IgD-negative memory B cell (primary cell): ENCODE measurements around the gene AJAP1. TPM values are rescaled to one million over a fixed set of nuclear protein-coding genes. Genes with fewer than 3 reads are reported as not detected.
A peak's percentile ranks its signal among the peaks of the same experiment; 100 is the strongest.
"Not testable (repeated sequence)": the region's sequence is repeated elsewhere in the genome, so short reads cannot be mapped to it uniquely, and the experiment has no call there.

ENCODE experiments used
- H3K27ac Mint-ChIP-seq, 3 donors: one replicate each; pipeline ENCODE4 v1.8.0; 2020 to 2022; ENCODE audit warnings: mild to moderate bottlenecking in 3 of 3, mixed read lengths in 3 of 3, moderate library complexity in 1 of 3
- H3K27me3 Mint-ChIP-seq: one replicate; pipeline ENCODE4 v1.8.0; 2021; ENCODE audit warnings: mixed read lengths
- H3K36me3 Mint-ChIP-seq: one replicate; pipeline ENCODE4 v1.8.0; 2020; ENCODE audit warnings: mild to moderate bottlenecking, mixed read lengths
- H3K4me1 Mint-ChIP-seq, 3 donors: one replicate each; pipeline ENCODE4 v1.8.0; 2020 to 2022; ENCODE audit warnings: mixed read lengths in 3 of 3, mild to moderate bottlenecking in 1 of 3
- H3K4me3 Mint-ChIP-seq, 4 donors: one replicate each; pipeline ENCODE4 v1.8.0; 2020 to 2022; ENCODE audit warnings: mild to moderate bottlenecking in 4 of 4, mixed read lengths in 4 of 4, moderate library complexity in 3 of 4
- H3K9me3 Mint-ChIP-seq, 3 donors: one replicate each; pipeline ENCODE4 v1.8.0; 2020 to 2021; ENCODE audit warnings: mixed read lengths in 3 of 3, mild to moderate bottlenecking in 1 of 3
- polyA plus RNA-seq: library from polyadenylated mRNA; unstranded; fragments of 300-500 nt; fragmentation: Illumina TruSeq; gene quantifications from one replicate; pipeline ENCODE4 v1.2.3, GENCODE V29; 2021

The AJAP1 gene
- polyA plus RNA-seq, 1 donor from 2014 or later: not detected

DNA sequence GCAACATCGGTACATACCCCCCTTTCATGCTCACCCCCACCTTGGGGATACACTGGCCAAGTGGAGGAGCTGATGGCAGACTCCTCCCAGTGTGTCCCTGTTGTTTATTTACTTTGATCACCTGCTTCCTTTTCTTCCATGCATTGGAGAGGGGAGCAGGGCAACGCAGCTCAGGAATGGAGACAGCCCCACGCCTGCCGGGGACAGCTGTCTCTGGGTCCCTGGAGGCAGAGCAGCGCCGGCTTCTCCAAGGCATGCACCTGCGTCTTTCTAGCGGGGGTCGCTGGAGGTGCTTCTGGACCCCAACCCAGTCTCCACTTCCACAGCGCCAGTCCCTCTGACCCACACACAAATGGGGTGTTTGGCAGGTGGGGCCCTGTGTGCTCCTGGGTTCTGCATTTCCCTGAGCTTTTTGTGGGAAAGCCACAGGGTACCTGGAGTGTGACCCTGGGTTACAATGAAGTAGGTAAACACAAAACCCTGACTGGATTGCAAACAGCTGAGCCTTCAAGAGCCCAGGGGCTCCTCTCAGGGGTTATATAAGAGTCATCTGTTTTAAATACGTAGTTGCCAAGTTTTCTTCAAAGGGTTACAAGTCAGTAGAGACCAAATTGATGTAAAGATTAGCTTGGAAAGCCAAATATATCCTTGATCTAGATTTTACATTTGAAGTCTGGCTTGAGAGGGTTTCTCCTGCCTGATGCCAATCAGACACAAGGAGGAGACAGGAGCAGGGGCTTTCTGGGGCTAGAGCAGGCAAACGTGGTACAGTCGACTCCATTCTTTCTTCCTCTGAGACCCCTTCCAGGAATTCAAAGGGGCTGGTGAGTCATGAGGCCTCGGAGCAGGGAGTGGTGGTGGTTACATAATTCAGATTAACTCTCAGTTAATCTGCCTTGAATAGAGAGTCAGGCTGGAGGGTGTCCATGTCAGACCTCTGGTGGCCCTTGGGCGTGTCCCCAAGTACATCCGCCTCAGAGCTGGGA is 4.5 kb downstream of the AJAP1 start:
- Mint-ChIP-seq H3K27ac (no peak overlapping the region), H3K4me3 (no peak overlapping the region), H3K4me1 (peaks cover 2 to 7% (median 4%) of the 10 kb centered on the region in 3 donors), H3K27me3 (peaks cover 30% of the 10 kb centered on the region), H3K9me3 (no peaks in the 10 kb centered on the region), H3K36me3 (peaks cover 4% of the 10 kb centered on the region)

DNA sequence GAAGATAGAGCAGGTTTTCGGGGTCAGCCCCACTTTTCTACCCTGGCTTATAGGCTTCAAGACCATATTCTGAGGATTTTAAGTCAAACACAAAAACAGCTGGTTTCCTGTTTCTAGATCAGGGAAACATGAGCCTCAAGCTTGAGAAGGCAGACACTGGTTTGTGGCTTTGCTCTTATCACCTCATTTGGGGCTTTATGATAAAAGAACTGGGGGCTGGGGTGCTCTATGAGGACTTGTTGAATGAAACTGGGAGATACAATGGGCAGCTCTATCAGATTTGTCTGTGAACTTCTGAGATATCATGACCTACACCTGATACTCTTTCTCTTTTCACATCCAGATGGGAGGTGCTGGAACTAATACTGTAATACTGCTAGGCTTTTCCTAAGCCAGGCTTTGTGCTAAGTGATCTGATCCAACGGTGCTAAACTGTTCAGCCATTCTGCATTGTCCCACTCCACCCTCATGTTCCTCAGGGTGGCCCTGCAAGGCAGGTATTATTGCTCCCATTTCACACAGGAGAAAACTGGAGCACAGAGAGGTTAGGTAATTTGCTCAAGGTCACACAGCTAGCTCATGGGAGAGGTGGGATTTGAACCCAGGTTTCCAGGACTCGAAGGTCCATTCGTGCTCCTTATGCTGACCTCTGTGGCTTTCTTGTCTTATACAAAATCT is 6.6 kb downstream of the AJAP1 start:
- H3K27ac Mint-ChIP-seq: no peak overlapping the region
- H3K4me1 Mint-ChIP-seq: peaks cover 2 to 7% (median 4%) of the 10 kb centered on the region in 3 donors
- H3K9me3 Mint-ChIP-seq: no peaks in the 10 kb centered on the region
- H3K27me3 Mint-ChIP-seq: peaks cover 31% of the 10 kb centered on the region
- no peak overlapping the region for H3K4me3 Mint-ChIP-seq
- H3K36me3 Mint-ChIP-seq: peaks cover 5% of the 10 kb centered on the region

DNA sequence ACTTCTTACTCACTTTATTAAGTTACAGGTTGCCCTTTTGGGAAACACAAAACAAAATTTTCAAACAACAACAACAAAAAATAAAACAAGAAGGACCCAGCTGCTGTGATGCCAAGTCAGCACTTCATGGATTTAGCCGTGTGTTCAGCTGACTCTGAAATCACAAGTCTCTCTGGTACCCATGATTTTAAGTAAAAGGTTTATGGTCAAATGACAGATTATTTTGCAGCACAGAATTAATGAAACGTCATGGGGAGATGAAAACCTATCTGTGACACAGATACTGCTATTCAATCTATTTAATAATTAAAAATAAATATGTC is 7.1 kb downstream of the AJAP1 start:
- H3K27ac Mint-ChIP-seq: no peak overlapping the region
- peaks cover 5% of the 10 kb centered on the region for H3K36me3 Mint-ChIP-seq
- no peak overlapping the region for H3K4me3 Mint-ChIP-seq
- H3K27me3 Mint-ChIP-seq: peaks cover 26% of the 10 kb centered on the region
- peaks cover 0 to 5% (median 1%) of the 10 kb centered on the region in 3 donors for H3K4me1 Mint-ChIP-seq
- no peaks in the 10 kb centered on the region for H3K9me3 Mint-ChIP-seq

DNA sequence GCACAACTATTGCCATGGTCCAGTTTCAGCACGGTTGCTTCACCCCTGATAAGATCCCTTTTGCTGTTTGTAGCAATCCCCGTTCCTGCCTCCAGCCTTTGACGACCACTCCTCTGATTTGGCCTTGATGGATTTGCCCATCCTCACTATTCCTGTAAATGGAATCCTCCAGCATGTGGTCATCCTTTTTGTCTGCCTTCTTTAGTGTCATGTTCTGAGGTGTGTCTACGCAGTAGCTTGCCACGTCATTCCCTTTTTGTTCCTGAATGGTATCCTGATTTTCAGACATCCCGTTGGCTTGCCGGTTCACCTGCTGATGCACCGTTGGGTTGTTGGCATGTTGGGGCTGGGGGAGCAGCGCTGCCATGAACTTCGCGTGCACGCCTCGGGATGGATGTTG is 7.8 kb downstream of the AJAP1 start:
- Mint-ChIP-seq H3K36me3 (peaks cover 5% of the 10 kb centered on the region), H3K27me3 (peaks cover 20% of the 10 kb centered on the region), H3K4me3 (no peak overlapping the region), H3K9me3 (no peaks in the 10 kb centered on the region), H3K4me1 (no peaks in the 10 kb centered on the region), H3K27ac (peak overlapping the region in 1 of 3 donors; percentile 52)

DNA sequence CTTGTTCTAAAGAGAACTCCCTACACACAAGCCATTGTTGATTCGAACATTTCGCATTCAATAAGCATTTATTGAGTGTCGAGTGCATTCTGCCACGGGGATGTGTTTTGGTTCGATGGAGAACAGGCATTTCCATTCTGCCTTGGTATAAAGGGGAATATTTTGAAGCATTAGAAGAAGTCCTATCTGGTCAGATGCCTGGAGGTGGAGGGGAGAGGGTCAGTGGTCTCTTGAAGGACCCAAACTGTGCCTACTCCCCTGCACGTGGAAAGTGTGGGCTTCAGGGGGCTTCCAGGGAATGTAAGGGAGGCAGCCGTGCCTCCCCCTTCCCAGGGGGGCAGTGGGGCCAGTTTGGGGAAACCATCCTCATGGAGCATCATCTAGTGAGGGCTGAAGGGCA is 8.3 kb downstream of the AJAP1 start:
- H3K4me3 Mint-ChIP-seq: no peak overlapping the region
- H3K36me3 Mint-ChIP-seq: peaks cover 5% of the 10 kb centered on the region
- no peaks in the 10 kb centered on the region for H3K4me1 Mint-ChIP-seq
- H3K27ac Mint-ChIP-seq: no peak overlapping the region
- peaks cover 18% of the 10 kb centered on the region for H3K27me3 Mint-ChIP-seq
- no peaks in the 10 kb centered on the region for H3K9me3 Mint-ChIP-seq

DNA sequence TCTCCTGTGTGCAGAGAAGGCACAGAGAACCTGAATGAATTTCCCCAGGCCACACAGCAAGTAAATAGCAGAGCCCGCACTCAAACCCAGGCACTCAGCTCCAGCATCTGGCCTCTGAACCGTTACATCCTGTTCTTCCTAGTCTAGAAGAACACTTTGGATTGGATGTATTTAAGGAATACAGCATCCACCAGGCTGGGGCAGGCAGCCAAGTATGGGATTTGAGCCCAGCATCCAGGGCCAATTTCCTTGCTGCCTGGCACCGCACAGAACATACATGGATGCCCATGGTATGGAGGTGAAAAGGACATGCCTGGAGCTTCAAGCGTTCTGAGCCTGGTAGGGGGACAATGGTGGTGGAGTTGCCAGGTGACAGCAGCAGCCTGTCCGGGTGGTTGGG is 9.7 kb downstream of the AJAP1 start:
- Mint-ChIP-seq H3K27me3 (peaks cover 17% of the 10 kb centered on the region), H3K4me3 (no peak overlapping the region), H3K4me1 (no peaks in the 10 kb centered on the region), H3K9me3 (no peaks in the 10 kb centered on the region), H3K36me3 (peaks cover 5% of the 10 kb centered on the region), H3K27ac (no peak overlapping the region)

DNA sequence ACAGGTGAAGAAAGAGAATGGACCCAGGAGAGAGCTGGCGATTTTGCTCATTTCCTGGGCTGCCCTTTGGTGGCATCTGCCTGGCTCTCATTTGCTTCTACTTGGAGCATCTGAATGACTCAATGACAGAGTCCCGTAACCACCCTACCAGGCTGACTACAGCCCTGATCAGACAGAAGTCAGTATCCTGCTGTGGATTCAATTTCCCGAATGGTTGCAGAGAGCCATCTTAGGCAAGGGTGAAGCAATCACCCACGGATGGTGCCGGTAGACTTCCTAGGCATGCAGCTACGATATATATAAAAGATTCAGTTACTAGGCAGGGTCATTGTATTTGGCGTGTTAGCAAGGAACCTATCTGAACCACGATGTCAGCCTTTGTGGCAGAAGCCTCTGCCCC is 10.2 kb downstream of the AJAP1 start:
- H3K9me3 Mint-ChIP-seq: no peaks in the 10 kb centered on the region

DNA sequence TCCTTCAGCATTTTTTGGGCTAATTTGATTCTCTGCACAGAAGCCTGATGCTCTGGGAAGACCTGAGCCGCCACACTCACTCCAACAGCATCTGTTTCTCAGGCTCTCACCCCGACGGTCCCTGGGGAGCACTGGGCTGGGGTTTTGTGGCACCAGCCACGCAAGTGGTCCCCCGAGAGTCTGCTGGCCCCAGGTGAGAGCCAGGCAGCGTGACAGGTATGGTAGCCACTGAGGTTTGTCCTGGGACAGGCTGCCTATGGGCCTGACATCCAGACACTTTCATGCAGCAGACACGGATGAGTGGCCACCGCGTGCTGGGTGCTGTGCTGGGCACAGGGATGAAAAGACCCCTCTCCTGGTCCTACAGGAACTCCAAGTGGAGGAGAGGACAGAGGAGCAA is 11.0 kb downstream of the AJAP1 start:
- no peaks in the 10 kb centered on the region for H3K9me3 Mint-ChIP-seq
- H3K27ac Mint-ChIP-seq: no peak overlapping the region
- peaks cover 12% of the 10 kb centered on the region for H3K27me3 Mint-ChIP-seq
- peak overlapping the region in 1 of 4 donors; percentile 52 for H3K4me3 Mint-ChIP-seq
- H3K36me3 Mint-ChIP-seq: peaks cover 2% of the 10 kb centered on the region
- H3K4me1 Mint-ChIP-seq: no peaks in the 10 kb centered on the region

More for the DNA sequence above, 10.2 kb downstream of the AJAP1 start:
- Mint-ChIP-seq H3K36me3 (peaks cover 2% of the 10 kb centered on the region), H3K27me3 (peaks cover 12% of the 10 kb centered on the region), H3K4me1 (no peaks in the 10 kb centered on the region), H3K27ac (no peak overlapping the region), H3K4me3 (no peak overlapping the region)

DNA sequence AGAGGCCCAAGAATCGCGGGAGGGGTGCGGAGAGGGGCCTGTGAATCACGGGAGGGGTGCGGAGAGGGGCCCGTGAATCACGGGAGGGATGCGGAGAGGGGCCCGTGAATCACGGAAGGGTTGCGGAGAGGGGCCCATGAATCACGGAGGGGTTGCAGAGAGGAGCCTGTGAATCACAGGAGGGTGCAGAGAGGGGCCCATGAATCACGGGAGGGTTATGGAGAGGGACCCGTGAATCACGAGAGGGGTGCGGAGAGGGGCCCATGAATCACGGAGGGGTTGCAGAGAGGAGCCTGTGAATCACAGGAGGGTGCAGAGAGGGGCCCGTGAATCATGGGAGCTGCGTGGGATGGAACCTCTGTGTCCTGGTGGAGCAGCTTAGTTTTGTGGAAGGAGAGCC is 12.3 kb downstream of the AJAP1 start:
- H3K4me3 Mint-ChIP-seq, H3K27me3 Mint-ChIP-seq, H3K4me1 Mint-ChIP-seq, H3K36me3 Mint-ChIP-seq, H3K27ac Mint-ChIP-seq, H3K9me3 Mint-ChIP-seq: not testable (repeated sequence)

DNA sequence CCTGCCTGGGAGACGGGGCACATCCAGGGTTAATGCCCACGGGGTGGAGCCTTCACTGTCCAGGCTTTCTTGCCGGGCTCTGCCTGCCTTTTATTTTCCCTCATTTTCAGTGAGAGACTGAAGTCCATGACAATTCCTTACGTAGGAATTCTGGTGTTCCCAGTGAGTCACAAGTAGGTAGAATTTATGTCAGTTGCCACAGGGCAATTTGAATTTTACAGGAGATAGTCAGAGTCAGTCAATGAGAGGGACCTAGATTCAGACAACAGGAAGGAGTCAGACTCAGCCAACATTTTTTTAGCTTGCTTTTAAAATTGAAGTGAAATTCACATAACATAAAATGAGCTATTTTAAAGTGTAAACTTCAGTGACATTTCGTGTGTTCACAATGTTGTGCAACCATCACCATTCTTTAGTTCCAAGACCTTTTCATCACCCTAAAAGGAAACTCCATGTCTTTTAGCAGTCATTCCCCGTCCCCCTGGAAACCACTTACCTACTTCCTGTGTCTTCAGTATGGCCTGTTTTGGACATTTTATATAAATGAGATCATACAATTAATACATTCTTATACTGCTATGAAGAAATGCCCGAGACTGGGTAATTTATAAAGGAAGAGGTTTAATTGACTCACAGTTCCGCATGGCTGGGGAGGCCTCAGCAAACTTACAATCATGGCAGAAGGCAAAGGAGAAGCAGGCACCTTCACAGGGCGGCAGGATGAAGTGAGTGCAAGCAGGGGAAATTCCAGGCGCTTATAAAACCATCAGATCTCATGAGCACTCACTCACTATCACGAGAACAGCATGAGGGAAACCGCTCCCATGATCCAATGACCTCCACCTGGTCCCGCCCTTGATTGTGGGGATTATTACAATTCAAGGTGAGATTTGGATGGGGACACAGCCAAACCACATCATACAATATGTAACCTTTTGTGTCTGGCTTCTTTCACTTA is 14.6 kb downstream of the AJAP1 start:
- H3K27me3 Mint-ChIP-seq: peaks cover 1% of the 10 kb centered on the region
- H3K4me3 Mint-ChIP-seq: no peak overlapping the region
- no peak overlapping the region for H3K27ac Mint-ChIP-seq
- H3K4me1 Mint-ChIP-seq: no peaks in the 10 kb centered on the region
- H3K36me3 Mint-ChIP-seq: peaks cover 4% of the 10 kb centered on the region
- H3K9me3 Mint-ChIP-seq: no peaks in the 10 kb centered on the region

DNA sequence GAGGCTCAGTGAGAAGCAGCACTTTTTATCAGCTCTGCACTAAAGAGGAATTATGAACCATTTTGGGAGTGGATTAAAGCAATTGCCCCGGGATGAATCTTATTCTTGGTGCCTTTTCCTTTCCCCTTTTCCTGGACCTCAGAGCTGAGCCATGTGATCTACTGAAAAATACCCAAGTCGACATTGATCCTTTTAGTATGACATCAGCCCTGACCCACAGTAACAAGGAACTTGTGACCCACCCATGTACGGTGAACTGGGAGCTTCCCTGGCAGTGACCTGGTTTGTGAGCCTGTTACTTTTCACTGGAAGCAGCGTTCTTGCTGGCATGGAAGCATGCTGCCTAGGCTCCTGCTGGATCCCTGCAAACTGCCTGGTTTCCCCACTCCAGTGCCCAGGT is 15.9 kb downstream of the AJAP1 start:
- Mint-ChIP-seq H3K27me3 (no peaks in the 10 kb centered on the region), H3K27ac (no peak overlapping the region), H3K9me3 (no peaks in the 10 kb centered on the region), H3K4me3 (no peak overlapping the region), H3K4me1 (no peaks in the 10 kb centered on the region), H3K36me3 (peaks cover 4% of the 10 kb centered on the region)

DNA sequence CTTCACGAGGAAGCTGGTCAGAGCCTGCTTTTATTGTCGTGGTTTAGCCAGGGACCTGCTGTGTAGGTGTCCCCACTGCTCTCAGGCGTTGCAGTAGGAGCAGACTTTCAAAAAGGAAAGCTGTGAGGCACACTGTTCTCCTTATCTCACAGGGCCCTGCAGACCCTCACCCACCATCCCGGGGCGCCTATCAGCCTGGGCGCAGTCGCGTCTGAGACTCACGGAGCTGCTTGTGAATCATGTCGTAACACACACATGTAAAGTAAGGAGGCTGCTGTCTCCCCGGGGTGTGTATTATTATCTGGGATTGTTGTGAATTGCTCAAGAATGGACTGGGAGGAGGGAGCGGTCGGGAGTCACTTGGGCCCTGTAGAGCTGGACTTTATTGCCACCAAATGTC is 17.4 kb downstream of the AJAP1 start:
- no peaks in the 10 kb centered on the region for H3K27me3 Mint-ChIP-seq
- H3K27ac Mint-ChIP-seq: no peak overlapping the region
- H3K4me1 Mint-ChIP-seq: no peaks in the 10 kb centered on the region
- no peaks in the 10 kb centered on the region for H3K9me3 Mint-ChIP-seq
- H3K36me3 Mint-ChIP-seq: peaks cover 2% of the 10 kb centered on the region
- H3K4me3 Mint-ChIP-seq: no peak overlapping the region

DNA sequence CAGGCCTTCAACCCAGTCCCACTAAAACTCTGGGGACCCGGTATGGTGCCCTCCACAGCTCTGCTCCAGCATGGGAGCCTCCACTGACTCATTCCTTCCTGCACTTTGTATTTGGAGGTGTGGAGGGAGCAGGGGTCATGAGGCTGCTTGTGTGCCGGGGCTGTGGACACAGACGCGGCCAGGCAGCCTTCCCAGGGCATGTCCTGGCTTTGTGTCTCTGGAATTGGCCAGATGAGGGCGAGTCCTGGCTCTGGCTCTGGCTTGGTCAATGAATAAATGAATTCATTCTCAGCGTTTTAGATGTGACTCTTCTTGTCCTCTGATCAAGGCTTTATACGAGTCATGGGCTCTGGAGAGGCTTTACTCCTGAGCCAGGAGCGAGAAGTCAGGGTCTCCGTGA is 19.1 kb downstream of the AJAP1 start:
- Mint-ChIP-seq H3K4me3 (no peak overlapping the region), H3K4me1 (no peaks in the 10 kb centered on the region), H3K27me3 (no peaks in the 10 kb centered on the region), H3K9me3 (peaks cover 3 to 10% (median 8%) of the 10 kb centered on the region in 3 donors), H3K27ac (no peak overlapping the region), H3K36me3 (peaks cover 2% of the 10 kb centered on the region)

DNA sequence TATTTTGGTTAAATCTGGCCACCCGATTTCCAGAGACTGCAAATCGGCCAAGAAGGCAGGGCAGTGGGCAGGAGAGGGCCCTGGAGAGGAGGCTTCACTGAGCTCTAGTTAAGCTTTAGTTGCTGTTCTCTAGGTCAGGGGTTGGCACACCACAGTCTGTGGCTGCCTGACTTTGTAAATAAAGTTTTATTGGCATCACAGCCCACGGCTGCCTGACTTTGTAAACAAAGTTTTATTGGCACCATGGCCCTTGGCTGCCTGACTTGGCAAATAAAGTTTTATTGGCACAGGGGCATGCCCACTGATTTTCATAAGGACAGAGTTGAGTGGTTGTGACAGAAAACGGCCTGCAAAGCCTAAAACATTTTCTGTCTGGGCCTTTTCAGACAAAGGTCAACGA is 19.7 kb downstream of the AJAP1 start:
- Mint-ChIP-seq H3K27ac (no peak overlapping the region), H3K4me3 (no peak overlapping the region), H3K27me3 (no peaks in the 10 kb centered on the region), H3K4me1 (no peaks in the 10 kb centered on the region), H3K9me3 (peaks cover 5 to 14% (median 10%) of the 10 kb centered on the region in 3 donors), H3K36me3 (peaks cover 2% of the 10 kb centered on the region)

DNA sequence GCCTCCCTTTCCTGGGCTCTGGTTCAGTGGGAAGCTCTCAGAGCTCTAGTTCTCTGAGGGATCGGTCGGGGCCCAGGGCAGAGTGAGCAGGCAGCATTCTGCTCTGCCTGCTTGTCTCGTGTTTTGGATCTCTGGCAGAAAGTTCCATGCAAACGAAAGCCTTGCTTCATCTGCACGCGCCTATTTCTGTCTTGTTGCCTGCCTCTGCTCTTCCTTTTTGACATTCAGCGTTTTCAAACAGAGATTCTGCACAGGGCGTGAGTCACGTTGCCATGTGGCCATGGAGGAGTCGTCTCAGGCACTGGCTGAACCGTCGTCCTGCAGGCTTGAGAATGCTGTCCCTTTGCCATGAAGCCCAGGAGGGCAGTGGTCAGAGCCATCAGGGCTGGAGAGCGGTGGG is 20.3 kb downstream of the AJAP1 start:
- no peaks in the 10 kb centered on the region for H3K4me1 Mint-ChIP-seq
- peaks cover 7 to 16% (median 13%) of the 10 kb centered on the region in 3 donors for H3K9me3 Mint-ChIP-seq
- H3K36me3 Mint-ChIP-seq: peaks cover 2% of the 10 kb centered on the region
- H3K27ac Mint-ChIP-seq: no peak overlapping the region
- no peak overlapping the region for H3K4me3 Mint-ChIP-seq
- H3K27me3 Mint-ChIP-seq: no peaks in the 10 kb centered on the region
